Hippocampal formation (tissue), 2 donors: ENCODE measurements around the gene TGIF2.
A peak's percentile ranks its signal among the peaks of the same experiment; 100 is the strongest.
"Not testable (repeated sequence)": the region's sequence is repeated elsewhere in the genome, so short reads cannot be mapped to it uniquely, and the experiment has no call there.

ENCODE experiments used
- DNase-seq, 2 donors: peaks; one replicate each; lab custom pipeline; 2025; lab: John Stamatoyannopoulos, UW

TGIF2 gene

DNA sequence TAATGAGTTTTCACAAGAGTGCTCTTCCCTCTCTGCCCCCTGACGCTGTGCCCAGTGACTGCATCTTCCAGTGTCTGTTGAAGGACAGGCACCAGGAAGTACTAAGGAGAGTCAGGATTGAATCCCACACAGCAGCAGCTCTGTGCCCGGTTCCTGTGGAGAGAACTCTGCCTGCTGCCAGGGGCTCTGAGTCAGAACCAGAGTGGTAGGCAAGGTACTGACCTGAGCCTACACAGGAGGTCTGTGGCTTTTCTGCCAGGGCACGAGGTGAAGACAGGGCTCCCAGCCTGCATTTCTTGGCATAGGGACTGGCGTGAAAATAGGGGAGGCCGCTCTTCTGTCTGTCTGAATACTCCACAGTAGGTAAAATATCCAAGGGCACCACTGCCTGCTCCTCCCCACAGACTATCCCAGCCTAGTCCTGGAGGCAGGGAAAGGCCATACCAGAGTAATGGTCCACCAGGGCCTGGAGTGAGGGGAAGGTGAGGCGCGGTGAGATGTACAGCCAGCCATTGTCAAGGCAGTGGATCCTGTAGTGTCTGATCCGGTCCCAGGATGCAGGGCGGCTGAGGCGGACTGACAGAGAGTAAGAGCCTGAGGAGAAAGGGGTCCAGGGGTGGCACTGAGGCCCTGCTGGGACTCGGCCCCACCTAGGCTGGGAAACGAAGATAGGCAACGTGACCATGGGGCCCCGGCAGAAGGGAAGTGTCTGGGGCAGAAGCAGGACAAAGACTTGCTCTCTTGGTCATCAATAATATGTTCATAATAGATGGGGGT lies 41.6 kb downstream of the TGIF2 start:
- DNase-seq = no peak

- DNase-seq = no peak
These were observed 47.5 kb downstream of the TGIF2 start for GRCh38 chr20:36620917-36621316.

GRCh38 chr20:36623444-36623843 lies 50.0 kb downstream of the TGIF2 start:
- no peak for DNase-seq

- DNase-seq = peak in 1 of 2 donors; percentile 3
These were observed 50.9 kb downstream of the TGIF2 start for GRCh38 chr20:36624068-36624943.

DNA sequence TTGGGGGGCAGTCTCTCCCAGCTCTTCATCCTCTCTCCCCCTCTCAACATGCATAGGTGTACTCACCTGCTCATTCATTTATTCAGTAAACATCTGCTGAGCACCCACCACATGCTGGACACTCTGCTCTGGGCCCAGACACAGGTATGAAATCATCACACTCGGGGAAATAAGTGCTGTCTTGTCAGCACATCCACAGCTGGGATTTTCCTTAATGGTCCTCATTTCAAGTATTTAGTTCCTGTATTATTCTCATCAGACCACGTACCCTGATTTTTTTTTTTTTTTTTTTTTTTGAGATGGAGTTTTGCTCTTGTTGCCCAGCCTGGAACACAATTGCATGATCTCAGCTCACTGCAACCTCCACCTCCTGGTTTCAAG lies 51.5 kb downstream of the TGIF2 start:
- DNase-seq = no peak

DNA sequence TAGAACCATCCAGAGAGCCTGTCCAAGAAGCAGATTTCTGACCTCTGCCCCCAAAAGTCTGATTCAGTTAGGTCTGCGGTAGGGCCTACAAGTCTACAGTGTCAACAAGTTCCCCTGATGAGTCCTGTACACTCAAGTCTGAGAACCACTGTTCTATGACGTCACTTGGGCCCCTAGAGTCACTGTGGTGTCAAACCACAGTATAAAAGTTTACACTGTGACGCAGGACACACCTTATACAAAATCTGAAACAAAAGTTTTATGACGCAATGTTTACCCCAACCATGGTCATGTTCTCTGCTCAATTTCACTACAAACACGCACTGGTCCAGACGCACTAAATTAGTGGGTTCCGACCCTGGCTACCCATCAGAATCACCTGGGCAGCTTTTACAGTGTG lies 54.7 kb downstream of the TGIF2 start:
- no peak for DNase-seq

GRCh38 chr20:36629719-36630681 lies 56.6 kb downstream of the TGIF2 start:
- DNase-seq = no peak

- no peak for DNase-seq
These were observed 58.2 kb downstream of the TGIF2 start for GRCh38 chr20:36631646-36632045.

DNA sequence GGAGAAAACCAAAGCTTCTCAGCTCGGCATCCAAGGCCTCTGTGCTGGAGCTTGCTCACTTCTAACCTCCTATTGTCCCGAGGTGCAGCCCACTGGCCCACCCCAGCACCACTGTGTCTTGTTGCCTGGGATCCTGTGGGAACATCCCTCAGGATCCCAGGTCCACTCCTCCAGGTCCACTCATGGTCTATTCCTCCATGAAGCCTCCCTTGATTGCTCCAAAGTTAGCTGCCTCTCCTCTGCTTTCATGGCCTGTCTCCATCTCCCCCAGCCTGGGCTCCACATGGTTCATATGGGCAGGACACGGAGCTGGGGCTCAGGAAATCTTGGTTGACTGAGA lies 58.7 kb downstream of the TGIF2 start:
- no peak for DNase-seq

DNA sequence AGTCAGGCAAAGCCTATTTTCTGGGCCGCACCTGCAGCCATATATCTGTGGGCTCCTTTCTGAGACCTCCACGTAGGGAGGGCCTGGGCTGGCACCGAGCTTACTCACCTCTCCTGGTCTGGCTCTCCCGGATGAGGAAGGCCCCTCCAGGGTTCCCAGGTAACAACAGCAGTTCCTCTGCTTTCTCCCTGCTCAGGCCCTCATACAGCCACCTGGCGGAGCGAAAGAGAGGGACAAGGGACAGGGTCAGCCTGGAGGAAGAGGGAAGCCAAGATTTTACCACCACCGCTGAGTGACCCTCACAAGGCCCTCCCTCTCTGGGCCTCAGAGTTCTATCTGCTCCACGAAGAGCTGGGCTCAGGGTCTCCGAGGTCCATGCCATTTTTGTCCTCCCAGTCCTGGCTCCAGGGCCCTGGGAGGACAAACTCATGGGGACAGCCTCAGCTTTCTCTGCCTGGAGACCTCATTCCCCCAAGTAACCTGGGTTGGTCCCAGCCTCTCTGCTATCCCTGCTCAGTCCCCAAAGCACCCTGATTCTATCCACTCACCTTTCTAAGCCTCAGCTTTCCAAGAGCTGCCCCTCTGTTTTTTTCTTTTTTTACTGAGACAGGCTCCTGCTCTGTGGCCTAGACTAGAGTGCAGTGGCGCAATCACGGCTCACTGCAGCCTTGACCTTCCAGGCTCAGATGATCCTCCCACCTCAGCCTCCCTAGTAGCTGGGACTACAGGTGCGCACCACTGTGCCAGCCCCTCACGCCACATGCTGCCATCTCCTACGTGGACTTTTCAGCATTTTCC lies 59.3 kb downstream of the TGIF2 start:
- no peak for DNase-seq

GRCh38 chr20:36633285-36633772 lies 59.9 kb downstream of the TGIF2 start:
- DNase-seq = no peak

DNA sequence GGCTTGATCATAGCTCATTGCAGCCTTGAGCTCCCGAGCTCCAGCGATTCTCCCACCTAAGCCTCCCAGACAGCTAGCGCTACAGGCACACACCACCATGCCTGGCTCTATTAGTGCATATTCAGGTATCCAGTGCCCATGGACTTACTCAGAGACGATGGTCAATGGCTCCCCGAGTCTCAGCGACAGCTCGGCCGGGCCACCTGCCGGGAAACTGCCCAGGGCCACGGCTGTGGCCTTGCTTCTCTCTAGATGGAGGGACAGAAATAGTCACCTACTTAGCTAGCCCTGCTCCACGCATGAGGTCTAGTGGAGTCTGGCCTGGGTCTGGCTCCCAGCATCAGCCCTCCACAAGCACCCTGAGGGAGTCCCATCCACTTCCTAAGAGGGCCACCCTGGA lies 60.9 kb downstream of the TGIF2 start:
- DNase-seq = no peak

- DNase-seq = not testable (repeated sequence)
These were observed 65.5 kb downstream of the TGIF2 start for GRCh38 chr20:36638876-36639400.

GRCh38 chr20:36641506-36641843 lies 68.1 kb downstream of the TGIF2 start:
- DNase-seq = no peak

GRCh38 chr20:36642136-36642535 lies 68.7 kb downstream of the TGIF2 start:
- DNase-seq = no peak
